GM18519 (cell line): ENCODE data around the gene SNRNP40.
"Not testable (repeated sequence)": the region's sequence is repeated elsewhere in the genome, so short reads cannot be mapped to it uniquely, and the experiment has no call there.

Experiments used
- ATAC-seq: cut with Tn5 transposase; IDR thresholded peaks from one replicate; pipeline ENCODE4 v1.9.1; 2021; ENCODE audit warnings: mild to moderate bottlenecking, moderate library complexity; ENCODE audit not compliant: unreplicated experiment, low FRiP score

The SNRNP40 gene

DNA sequence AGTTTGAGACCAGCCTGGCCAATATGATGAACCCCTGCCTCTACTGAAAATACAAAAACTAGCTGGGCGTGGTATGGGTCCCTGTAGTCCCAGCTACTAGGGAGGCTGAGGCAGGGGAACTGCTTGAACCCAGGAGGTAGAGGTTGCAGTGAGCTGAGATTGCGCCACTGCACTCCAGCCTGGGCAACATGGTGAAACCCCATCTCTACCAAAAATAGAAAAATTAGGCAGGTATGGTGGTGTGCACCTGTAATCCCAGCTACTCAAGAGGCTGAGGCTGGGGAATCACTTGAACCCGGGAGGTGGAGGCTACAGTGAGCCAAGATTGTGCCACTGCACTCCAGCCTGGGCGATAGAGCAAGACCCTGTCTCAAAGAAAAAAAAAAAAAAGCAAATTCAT lies 8.8 kb downstream of the SNRNP40 start:
- ATAC-seq, result not testable (repeated sequence)

DNA sequence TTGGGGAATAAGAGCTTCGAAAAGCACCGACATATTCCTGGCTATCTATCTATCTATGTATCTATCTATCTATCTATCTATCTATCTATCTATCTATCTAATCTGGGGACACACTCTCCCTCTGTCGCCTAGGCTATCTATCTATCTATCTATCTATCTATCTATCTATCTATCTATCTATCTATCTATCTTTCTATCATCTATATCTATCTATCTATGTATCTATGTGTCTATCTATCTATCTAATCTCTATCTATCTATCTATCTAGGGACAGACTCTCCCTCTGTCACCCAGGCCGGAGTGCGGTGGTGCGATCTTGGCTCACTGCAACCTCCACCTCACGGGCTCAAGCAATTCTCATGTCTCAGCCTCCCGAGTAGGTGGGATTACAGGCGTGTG lies 14.2 kb downstream of the SNRNP40 start:
- not testable (repeated sequence) for ATAC-seq

DNA sequence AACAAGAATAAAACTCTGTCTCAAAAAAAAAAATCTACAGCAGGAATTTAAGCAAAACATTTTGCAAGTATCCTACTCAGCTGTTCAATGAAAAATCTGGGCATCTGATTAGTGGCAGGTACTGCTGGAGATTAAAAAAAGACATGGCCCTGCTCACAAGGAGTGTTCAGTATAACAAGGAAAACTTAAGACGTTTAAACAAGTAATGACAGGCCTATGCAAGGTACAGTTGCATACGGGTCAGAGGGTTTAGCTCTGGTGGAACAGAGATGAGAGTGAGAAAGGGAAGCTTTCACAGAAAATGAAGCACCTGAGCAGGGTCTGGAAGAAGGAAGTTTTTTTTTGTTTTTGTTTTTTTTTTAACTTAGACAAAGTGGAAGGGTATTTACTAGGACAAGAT lies 23.0 kb downstream of the SNRNP40 start:
- no peak for ATAC-seq

DNA sequence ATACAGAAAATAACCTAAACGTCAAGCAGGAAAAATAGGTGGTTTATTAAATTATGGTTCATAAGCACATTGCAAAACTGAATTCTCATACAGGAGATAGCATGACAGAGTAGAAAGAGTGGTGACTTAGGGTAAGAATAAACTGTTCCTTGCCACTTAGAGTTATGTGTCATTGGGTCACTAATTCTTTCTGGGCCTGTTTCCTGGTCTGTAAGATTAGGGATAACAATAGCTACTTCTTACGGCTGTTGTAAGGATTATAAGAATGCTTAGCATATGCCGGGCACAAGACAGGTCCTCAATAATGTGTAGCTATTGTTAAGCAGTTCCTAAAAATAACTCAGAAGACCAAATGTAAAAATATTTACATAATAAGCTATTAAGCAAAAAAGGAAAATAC lies 24.2 kb downstream of the SNRNP40 start:
- ATAC-seq, result no peak

DNA sequence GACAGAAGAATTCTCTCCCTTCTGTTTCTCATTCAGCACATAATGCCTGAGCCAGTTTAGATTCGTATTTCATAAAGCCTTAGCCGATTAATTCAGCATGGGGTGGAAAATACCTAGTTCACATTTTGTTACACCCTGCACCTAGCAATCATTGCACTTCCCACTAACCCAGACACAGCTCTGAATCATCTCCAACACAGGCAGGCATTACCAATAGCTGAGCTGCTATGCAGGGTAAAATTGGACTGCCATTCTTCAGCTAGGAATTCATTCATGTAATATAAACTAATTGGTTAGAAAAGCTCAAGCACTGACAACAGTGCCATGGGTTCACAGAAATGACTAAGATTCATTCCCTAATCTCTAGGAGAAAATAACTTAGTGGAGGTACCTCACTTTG lies 30.0 kb downstream of the SNRNP40 start:
- ATAC-seq, result no peak

DNA sequence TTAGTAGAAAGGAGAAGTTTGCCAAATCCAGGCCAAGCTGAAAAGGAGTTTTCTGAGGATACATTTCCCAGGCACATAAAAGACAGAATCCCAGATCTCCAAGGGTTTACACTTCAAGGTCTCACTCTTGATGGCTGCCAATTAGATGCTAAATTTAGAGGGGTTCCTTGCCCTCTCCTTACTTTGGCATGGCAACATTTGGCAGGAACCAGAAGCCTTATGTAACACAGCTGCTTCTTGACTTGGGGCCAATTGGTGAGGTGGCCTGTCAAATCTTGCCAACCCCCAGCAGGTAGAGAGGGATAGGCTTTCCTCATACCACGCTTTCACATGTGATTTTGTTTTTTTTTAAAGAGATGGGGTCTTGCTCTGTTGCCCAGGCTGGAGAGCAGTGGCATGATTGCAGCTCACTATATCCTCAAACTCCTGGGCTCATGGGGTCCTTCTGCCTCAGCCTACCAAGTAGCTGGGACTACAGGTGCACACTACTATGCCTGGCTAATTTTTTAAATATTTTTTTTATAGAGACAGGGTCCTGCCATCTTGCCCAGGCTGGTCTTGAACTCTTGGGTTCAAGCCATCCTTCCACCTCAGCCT lies 31.7 kb downstream of the SNRNP40 start:
- ATAC-seq, result no peak

DNA sequence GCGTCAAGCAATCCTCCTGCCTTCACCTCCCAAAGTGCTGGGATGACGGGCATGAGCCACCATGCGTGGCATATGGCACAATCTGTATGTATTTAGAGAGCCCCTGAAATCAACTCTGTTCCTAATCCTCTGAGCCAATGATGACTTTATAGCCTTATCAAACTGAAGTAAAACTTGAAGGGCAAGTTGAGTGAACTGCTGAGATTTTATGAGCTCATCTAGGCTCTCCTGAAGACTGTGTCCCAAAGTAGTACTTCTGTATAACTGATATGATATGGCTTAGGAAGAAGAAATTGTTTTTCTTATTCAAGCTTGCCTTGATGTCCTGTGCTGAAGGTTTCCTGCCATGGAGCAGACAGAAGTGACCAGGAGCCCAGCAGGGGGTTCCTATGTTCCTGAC lies 33.2 kb downstream of the SNRNP40 start:
- ATAC-seq, result no peak

DNA sequence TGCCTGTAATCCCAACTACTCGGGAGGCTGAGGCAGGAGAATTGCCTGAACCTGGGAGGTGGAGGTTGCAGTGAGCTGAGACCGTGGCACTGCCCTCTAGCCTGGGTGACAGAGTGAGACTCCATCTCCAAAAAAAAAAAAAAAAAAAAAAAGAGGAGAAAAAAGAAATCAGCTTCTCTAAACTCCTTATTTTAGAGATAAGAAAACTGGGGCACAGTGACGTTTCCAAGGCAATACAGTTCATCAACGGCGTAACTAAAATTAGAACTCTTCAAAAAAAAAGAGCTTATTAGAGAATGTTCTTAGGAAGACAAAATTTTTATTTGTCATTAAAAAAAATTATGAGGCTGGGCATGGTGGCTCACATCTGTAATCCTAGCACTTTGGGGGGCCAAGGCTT lies 34.2 kb downstream of the SNRNP40 start:
- not testable (repeated sequence) for ATAC-seq

DNA sequence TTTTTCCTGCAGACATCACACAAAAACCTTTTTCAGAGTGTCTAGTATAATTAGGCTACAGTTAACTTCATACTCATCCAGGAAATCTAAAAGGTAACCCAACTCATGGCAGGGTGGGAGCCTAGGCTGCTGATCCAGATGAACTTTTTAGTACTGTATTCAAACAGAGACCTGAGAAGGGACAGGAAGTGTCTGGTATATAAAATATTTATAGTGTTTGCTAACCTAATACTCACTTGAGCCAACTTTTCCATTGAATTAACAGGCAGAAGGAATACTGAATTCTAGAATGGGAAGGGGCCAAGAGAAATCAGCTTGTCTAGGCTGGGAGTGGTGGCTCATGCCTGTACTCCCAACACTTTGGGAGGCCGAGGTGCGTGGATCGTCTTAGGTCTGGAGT lies 34.7 kb downstream of the SNRNP40 start:
- ATAC-seq, result no peak

DNA sequence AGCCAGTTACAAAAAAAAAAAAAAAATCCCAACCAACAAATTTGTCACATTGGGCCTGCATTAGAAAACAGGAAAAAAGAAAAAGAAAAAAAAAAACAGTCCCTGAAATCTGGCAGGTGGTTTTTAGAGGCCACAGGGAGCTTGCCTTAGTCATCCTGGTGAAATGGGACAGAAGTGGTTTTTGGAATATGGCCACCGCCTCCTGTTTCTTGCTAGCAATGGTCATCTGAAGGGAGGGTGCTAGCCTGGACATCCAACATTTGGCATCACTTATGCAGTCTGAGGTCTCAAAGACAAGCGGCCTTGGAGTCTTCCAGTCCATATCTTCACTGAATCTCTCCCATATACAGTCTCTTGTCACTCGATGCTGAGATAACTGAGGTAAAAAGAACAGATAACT lies 36.8 kb downstream of the SNRNP40 start:
- ATAC-seq, result no peak

DNA sequence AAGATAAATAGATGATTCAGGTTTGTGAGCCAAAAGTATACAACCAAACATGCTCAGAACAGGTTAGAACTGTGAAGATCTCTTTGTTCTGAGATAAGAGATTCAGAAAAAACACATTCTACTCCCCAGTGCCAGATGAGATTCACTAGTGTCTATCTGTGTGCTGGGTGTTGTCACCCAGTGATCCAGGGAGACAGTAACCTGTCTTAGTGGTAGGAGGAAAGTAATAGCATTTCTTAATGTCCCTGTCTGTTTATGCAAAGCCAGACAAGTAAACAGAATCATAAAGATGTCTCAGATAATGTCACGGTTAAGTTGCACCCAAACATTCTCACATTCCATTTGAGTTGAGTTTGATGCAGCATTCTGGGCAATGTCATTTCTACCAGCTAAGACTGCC lies 38.0 kb downstream of the SNRNP40 start:
- no peak for ATAC-seq

DNA sequence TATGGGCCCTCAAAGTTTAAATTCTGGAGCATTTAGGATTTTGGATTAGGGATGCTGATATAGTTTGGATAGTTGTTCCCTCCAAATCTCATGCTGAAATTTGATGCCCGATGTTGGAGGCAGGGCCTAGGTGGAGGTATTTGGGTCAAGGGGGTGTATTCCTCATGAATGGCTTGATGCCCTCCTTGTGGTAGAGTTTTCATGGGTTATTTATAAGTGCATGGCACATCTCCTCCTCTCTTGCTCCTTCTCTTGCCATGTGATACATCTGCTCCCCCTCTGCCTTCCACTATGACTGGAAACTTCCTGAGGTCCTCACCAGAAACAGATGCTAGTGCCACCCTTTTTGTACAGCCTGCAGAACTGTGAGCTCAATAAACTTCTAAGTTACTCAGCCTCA lies 39.4 kb downstream of the SNRNP40 start:
- ATAC-seq, result no peak

DNA sequence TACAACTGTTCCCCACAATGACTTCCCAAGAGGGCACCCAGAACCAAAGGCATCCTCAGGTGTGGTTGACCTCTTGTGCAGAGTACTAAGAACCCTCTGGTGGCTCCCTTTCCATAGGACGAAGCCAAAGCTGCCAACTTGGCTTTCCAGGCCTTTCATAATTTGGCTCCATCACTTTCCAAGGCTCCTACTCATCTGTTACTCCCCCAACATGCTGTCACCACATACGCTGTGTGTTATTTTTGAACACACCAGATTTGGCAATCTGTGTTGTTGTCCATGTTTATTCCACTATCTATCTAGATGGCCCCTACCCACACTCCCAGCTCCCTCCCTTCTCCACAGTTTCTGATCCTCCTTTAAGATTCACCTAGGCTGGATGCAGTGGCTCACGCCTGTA lies 46.7 kb downstream of the SNRNP40 start:
- no peak for ATAC-seq

DNA sequence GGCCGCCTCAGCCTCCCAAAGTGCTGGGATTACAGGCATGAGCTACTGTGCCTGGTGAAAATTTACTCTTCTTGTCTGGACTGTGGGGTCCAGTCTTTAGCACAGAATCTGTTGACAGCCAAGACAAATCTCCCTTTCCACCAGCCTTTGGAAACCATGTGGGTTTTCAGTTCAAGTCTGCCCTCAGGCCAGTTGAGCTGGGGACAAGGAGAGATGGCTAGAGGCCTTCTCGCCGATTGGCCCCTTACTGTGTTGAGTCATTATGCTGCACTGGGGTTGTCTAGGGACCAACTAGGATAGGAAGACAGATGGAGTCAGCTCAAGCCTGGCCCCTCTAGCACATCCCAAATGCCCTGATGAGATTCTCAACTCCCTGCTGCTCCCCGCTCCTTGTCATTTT lies 48.3 kb downstream of the SNRNP40 start:
- no peak for ATAC-seq

DNA sequence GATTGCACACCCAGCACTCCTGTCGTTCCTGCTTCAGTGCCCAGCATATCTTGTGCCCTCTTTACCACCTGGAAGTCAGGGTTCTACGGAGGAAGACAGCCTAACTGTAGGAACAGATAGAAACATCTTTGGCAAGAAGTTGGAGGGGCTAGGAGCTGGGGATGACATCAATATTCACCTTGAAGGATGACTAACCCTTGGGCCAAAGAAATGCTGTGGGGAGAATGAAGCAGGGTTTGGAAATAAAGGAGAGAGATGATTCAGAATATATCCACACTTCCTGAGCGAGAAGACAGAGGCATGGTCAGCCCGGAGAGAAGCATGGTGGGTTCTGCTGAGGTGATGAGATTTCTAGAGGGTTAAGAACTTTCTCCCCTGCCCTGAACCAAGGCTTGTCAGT lies 52.3 kb downstream of the SNRNP40 start:
- no peak for ATAC-seq

DNA sequence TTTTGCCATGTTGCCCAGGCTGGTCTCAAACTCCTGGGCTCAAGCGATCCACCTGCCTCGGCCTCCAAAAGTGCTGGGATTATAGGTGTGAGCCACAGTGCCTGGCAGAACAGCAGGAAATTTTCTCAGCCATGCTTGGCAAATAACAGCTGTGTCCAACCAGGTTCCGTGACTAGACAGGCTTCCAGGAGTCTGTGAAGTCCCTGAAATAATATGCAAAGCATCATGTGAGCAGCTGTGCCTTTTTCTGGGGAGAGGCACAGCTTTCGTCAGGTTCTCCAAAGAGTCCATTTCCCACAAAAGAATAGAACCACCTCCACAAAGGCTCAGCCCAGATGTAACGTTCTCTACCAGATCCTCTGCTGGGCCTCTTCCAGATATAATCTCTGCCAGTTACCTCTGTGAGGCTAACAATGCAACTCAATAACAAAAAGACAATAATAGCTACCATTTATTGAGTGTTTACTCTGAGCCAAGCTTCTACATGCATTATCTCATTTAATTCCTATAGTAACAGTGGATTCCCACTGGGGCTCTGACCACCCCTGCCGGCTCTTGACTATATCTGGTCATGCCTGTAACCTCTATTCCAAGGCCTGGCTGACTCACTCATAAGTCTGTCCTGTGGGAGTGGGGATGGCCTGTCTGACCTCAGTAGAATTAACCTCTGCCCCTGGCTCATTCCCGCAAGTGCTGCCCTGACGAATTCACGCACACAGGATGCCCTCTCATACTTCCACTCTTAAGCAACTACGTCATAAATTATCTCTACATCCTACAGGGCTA lies 52.9 kb downstream of the SNRNP40 start:
- no peak for ATAC-seq

DNA sequence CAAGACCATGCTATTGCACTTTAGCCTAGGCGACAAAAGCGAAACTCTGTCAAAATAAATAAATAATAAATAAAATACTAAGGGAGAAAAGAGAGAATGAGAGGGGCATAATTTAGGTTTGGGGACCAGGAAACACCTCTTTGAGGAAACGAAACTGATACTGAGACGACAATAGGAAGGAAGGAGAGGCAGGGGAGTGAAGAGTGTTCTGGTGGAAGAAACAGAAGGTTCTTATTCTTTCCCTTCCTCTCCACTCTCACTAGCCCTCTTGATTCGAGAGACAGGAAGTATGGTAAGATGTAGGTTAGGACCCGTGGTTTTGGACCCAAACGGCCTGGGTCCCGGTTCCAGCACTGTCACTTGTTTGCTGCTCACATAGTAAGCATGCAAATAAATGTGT lies 55.3 kb downstream of the SNRNP40 start:
- no peak for ATAC-seq

DNA sequence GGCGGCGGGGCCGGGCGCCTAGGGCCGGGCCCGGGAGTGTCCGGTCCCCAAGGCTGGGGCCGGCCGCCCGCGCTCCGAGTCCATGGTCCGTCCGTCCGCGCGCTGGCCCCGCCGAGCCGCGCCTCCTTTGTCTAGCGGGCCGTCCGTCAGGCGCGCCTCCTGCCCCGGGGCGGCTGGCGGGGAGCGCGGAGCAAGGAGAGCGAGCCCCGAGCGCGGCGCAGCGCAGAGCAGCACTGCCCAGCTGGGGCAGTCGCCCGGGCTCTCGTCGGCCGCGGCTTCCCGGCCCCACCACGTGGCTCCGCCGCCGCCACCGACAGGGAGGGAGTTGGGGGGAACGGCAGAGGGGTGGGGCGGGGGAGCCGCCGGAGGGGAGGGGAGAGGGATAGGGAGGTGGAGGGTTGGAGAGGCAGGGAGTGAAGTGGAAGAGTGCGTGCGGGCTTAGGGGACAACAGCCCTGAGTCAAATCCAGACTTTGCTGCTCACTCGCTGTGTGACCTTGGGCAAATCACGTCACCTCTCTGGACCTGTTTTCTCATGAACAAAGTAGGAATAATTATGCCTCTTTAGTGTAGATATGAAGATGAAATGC lies 56.8 kb downstream of the SNRNP40 start, which contains the start of gene NKAIN1:
NKAIN1 (minus strand) TSS at position 235 of the 589 bp plus-strand sequence. CDS start 340 bp downstream, outside the sequence.
- no peak for ATAC-seq

DNA sequence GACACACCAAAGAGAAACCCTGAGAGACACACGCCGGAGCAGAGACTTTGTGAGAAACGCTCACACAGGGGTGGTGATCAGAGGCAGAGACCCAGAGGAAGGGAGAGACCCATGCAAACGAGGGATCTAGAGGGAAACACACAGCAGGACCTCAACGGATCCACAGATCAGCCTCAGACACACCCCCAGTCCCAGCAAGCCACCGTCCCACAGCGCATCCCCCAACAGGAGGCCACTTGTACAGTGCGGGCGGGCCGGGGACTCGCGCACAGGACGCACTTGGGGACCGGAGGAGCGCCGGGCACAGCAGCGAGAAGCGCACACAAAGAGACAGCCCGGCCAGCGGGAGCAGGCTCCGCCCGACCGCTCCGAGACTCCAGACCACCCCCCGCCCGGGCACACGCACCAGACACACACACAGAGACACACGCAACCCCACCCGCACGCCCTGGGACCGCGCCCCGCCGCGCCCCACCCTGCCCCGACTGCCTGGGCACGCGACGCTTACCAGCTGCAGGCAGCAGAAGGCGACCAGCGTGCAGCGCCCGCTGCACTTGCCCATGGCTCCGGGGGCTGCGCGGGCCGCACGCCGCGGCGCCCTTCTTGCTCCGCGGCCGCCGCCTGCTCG lies 57.5 kb downstream of the SNRNP40 start:
- ATAC-seq, result no peak

DNA sequence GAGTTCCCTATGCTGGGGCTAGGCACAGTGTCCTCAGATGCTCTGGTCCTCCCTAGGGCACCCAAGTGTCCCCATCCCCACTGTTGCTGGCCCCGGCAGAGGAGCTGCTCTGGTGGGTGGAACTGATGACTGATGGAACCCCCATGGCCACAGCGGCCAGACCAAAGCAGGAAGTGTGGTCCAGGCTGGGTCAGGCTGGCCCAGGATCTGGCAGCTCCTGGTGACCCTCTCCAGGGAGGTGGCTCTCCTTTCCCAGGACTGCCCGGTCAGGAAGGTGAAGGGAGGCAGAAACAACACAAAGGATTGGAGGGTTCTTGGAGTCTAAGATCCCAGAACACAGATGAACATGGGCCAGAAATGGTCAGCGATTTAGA lies 58.0 kb downstream of the SNRNP40 start:
- ATAC-seq, result no peak

DNA sequence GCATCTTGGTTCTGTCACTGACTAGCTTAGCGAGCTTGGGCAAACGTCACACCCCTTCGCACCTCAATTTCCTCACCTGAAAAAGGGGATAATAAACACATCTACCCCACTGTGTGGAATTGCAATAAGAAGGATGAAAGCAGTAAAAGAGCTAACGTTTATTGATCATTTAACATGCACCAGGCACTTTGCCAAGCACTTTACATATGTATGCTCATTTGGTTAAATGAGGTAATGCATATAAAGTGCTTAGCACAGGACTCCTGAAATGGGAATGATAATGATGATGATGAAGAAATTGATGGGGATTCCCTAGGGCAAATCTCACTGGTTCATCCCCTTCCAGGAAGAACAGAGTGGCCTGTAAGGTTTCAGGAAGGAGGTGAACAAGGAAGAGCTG lies 61.7 kb downstream of the SNRNP40 start:
- no peak for ATAC-seq
